VCaP (cell line): ENCODE data around the gene OR51L1.

Source experiments
- H3K27ac ChIP-seq: fragments of 450-650 bp; 2 replicates; pipeline ENCODE4 v1.5.1; 2017
- CTCF ChIP-seq: fragments of 450-650 bp; conservative IDR thresholded peaks from 2 replicates; pipeline ENCODE4 v1.5.1; 2017; ENCODE audit warnings: mild to moderate bottlenecking, moderate library complexity

Gene OR51L1

GRCh38 chr11:5046754-5047330 is 52.2 kb downstream of the OR51L1 start:
- H3K27ac ChIP-seq: no peak overlapping the region
- TF ChIP-seq CTCF: no peak
